ENCODE data around the gene NBEA. TPM values are rescaled to one million over a fixed set of nuclear protein-coding genes. Genes with fewer than 3 reads are reported as not detected.

NBEA gene
- total RNA-seq, 1 experiment from 2014 or later, result 4.4 TPM

DNA sequence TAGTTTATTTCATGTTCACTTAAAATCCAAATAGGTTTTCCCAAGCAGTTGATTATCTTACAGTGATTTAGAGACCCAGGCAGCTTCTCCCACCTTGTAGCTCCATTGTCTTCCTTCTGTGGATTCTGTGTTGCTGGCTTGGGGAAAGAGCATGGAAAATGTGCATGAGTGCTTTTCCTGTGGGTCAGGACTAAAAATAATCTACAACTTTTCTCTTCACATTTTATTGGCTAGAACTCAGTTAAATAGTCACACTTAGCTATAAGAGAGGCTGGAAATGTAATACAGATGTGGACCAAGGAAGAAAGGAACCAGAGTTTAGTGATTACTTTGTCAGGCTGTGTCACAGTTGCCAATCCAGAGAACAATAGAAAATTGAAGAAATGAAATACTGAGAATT is 198.8 kb downstream of the NBEA start:
- no peaks in the 10 kb centered on the region for H4K20me1 ChIP-seq (ENCODE audit: low read length)
- H3K79me2 ChIP-seq (ENCODE audit: low read length), result no peaks in the 10 kb centered on the region
- DNase-seq, result no peak
- no peaks in the 10 kb centered on the region for H3K4me1 ChIP-seq (ENCODE audit: insufficient read depth, low read length)
- no peak overlapping the region for H3K9ac ChIP-seq (ENCODE audit: low read length)
- intact Hi-C loops (cut with micrococcal nuclease), result no loop called here
- no peaks in the 10 kb centered on the region for H3K9me2 ChIP-seq (replicated peaks; ENCODE audit: low read length)
- TF ChIP-seq EZH2phosphoT487 (IDR thresholded peaks at IDR 0.05; ENCODE audit: borderline replicate concordance, low read length), result no peak
- TF ChIP-seq EZH2 (IDR thresholded peaks at IDR 0.05; ENCODE audit: low read length, unreplicated experiment), result no peak
- TF ChIP-seq, protein P1, sequence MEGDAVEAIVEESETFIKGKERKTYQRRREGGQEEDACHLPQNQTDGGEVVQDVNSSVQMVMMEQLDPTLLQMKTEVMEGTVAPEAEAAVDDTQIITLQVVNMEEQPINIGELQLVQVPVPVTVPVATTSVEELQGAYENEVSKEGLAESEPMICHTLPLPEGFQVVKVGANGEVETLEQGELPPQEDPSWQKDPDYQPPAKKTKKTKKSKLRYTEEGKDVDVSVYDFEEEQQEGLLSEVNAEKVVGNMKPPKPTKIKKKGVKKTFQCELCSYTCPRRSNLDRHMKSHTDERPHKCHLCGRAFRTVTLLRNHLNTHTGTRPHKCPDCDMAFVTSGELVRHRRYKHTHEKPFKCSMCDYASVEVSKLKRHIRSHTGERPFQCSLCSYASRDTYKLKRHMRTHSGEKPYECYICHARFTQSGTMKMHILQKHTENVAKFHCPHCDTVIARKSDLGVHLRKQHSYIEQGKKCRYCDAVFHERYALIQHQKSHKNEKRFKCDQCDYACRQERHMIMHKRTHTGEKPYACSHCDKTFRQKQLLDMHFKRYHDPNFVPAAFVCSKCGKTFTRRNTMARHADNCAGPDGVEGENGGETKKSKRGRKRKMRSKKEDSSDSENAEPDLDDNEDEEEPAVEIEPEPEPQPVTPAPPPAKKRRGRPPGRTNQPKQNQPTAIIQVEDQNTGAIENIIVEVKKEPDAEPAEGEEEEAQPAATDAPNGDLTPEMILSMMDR (conservative IDR thresholded peaks at IDR 0.05; ENCODE audit: low read depth, low read length), result no peak
- no peaks in the 10 kb centered on the region for H3K27me3 ChIP-seq (ENCODE audit: low read length)
- no peak overlapping the region for H3K27ac ChIP-seq (ENCODE audit: low read length)
- CTCF ChIA-PET, result no interaction called here
- no peaks in the 10 kb centered on the region for H3K36me3 ChIP-seq (ENCODE audit: low read depth, low read length)
- H2AFZ ChIP-seq (ENCODE audit: low read length), result no peak overlapping the region
- no peak overlapping the region for H3K4me3 ChIP-seq (ENCODE audit: low read length)
- POLR2A ChIA-PET (ENCODE audit: unreplicated experiment), result no interaction called here
- no TSS peak for BruUV-seq (replicated peaks)
- no peaks in the 10 kb centered on the region for H3F3A ChIP-seq (ENCODE audit: low read length, unreplicated experiment)
- ATAC-seq, result no peak
- no peak overlapping the region for H3K4me2 ChIP-seq (ENCODE audit: low read length)
- no peaks in the 10 kb centered on the region for H3K9me3 ChIP-seq (ENCODE audit: low read length)

DNA sequence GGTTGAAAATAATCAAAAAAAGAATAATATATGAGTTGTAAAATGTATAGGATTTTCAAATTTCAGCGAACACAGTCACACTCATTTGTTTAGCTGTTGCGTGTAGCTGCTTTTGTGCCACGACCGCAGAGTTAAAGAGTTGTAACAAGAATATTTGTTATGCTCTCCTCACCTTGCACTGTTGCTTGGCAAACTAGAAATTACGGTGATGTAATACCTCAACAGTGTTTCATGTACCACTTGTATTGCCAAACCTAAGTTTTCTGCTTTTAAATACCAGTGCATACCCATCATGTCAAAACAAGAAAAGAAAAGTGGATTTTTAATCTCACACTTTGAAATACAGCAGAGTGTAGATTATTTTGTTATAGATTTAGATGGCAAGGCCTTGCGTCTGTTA is 201.1 kb downstream of the NBEA start:
- no peak for DNase-seq
- BruUV-seq (replicated peaks), result no TSS peak
- CTCF ChIA-PET, result no interaction called here

DNA sequence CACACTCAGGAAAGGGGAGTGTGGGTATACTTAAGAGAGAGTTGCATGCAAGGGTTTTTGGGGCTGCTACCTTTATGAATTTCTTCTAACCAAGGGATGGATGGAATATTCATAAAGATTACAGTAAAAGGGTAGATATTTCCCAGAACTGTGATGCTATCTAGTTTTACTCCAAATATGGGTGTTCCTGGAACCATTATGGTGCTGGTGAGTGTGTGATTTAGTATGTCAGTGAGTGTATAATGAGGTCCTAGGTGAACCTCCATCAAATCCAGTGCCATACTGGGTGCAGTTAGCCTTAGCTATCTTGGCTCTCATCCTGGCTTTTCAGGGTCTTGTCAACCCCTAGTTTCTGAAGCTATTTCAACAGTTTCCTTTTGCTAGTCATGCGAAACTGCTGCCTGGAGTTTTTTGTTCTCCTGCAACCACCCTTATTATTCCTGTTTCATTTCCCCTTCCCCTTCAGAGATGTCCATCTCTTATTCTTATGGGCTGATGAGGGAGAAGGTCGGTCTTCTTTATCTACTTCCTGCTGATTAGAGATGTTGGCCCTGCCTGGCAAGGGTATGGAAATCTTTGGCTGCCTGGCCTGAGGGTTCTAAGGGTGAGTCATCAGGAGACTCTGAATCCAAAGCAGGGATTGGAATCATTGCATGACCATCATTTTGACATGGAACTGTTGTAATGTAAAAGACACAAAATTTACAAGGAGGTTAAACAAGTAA is 202.3 kb downstream of the NBEA start:
- H3K4me2 ChIP-seq (ENCODE audit: low read length), result no peak overlapping the region
- intact Hi-C loops (cut with micrococcal nuclease), result no loop called here
- ATAC-seq (no peak), DNase-seq (peak; percentile 4)
- H4K20me1 ChIP-seq (ENCODE audit: low read length), result no peaks in the 10 kb centered on the region
- BruUV-seq (replicated peaks), result no TSS peak
- no peaks in the 10 kb centered on the region for H3K27me3 ChIP-seq (ENCODE audit: low read length)
- H3K9me2 ChIP-seq (replicated peaks; ENCODE audit: low read length), result no peaks in the 10 kb centered on the region
- TF ChIP-seq, protein P1 (conservative IDR thresholded peaks at IDR 0.05; ENCODE audit: low read depth, low read length), result no peak
- no peak for TF ChIP-seq EZH2phosphoT487 (IDR thresholded peaks at IDR 0.05; ENCODE audit: borderline replicate concordance, low read length)
- no peak for TF ChIP-seq EZH2 (IDR thresholded peaks at IDR 0.05; ENCODE audit: low read length, unreplicated experiment)
- no peak overlapping the region for H3K27ac ChIP-seq (ENCODE audit: low read length)
- POLR2A ChIA-PET (ENCODE audit: unreplicated experiment), result no interaction called here
- CTCF ChIA-PET, result no interaction called here
- no peak overlapping the region for H3K9ac ChIP-seq (ENCODE audit: low read length)
- H3K4me3 ChIP-seq (ENCODE audit: low read length), result no peak overlapping the region
- no peaks in the 10 kb centered on the region for H3K9me3 ChIP-seq (ENCODE audit: low read length)
- H2AFZ ChIP-seq (ENCODE audit: low read length), result no peak overlapping the region
- no peaks in the 10 kb centered on the region for H3F3A ChIP-seq (ENCODE audit: low read length, unreplicated experiment)
- no peaks in the 10 kb centered on the region for H3K36me3 ChIP-seq (ENCODE audit: low read depth, low read length)
- H3K4me1 ChIP-seq (ENCODE audit: insufficient read depth, low read length), result no peaks in the 10 kb centered on the region
- H3K79me2 ChIP-seq (ENCODE audit: low read length), result no peaks in the 10 kb centered on the region

More for the DNA sequence above, 201.1 kb downstream of the NBEA start:
- H3K9me3 ChIP-seq (ENCODE audit: low read length), result no peaks in the 10 kb centered on the region
- H3K27me3 ChIP-seq (ENCODE audit: low read length), result no peaks in the 10 kb centered on the region
- POLR2A ChIA-PET (ENCODE audit: unreplicated experiment), result no interaction called here
- no peak overlapping the region for H3K4me2 ChIP-seq (ENCODE audit: low read length)
- H3K4me3 ChIP-seq (ENCODE audit: low read length), result no peak overlapping the region
- intact Hi-C loops (cut with micrococcal nuclease), result no loop called here
- H3K27ac ChIP-seq (ENCODE audit: low read length), result no peak overlapping the region
- no peaks in the 10 kb centered on the region for H3K4me1 ChIP-seq (ENCODE audit: insufficient read depth, low read length)
- H3K9ac ChIP-seq (ENCODE audit: low read length), result no peak overlapping the region
- no peaks in the 10 kb centered on the region for H3F3A ChIP-seq (ENCODE audit: low read length, unreplicated experiment)
- no peaks in the 10 kb centered on the region for H4K20me1 ChIP-seq (ENCODE audit: low read length)
- TF ChIP-seq EZH2 (IDR thresholded peaks at IDR 0.05; ENCODE audit: low read length, unreplicated experiment) (no peak), EZH2phosphoT487 (IDR thresholded peaks at IDR 0.05; ENCODE audit: borderline replicate concordance, low read length) (no peak)
- TF ChIP-seq, protein P1 (conservative IDR thresholded peaks at IDR 0.05; ENCODE audit: low read depth, low read length), result no peak
- no peaks in the 10 kb centered on the region for H3K9me2 ChIP-seq (replicated peaks; ENCODE audit: low read length)
- H3K79me2 ChIP-seq (ENCODE audit: low read length), result no peaks in the 10 kb centered on the region
- H3K36me3 ChIP-seq (ENCODE audit: low read depth, low read length), result no peaks in the 10 kb centered on the region
- H2AFZ ChIP-seq (ENCODE audit: low read length), result no peak overlapping the region
- no peak for ATAC-seq
